Stimulated activated naive CD4-positive, alpha-beta T cell (primary cell): ENCODE results near the gene THPO.

Experiments used
- DNase-seq, 6 experiments: peaks; one replicate each; lab custom pipeline; 2025; lab: John Stamatoyannopoulos, UW

THPO gene

GRCh38 chr3:184333700-184334099 lies 44.3 kb downstream of the THPO start:
- DNase-seq = no peak

- no peak for DNase-seq
These were observed 44.8 kb downstream of the THPO start for GRCh38 chr3:184333190-184333589.

DNA sequence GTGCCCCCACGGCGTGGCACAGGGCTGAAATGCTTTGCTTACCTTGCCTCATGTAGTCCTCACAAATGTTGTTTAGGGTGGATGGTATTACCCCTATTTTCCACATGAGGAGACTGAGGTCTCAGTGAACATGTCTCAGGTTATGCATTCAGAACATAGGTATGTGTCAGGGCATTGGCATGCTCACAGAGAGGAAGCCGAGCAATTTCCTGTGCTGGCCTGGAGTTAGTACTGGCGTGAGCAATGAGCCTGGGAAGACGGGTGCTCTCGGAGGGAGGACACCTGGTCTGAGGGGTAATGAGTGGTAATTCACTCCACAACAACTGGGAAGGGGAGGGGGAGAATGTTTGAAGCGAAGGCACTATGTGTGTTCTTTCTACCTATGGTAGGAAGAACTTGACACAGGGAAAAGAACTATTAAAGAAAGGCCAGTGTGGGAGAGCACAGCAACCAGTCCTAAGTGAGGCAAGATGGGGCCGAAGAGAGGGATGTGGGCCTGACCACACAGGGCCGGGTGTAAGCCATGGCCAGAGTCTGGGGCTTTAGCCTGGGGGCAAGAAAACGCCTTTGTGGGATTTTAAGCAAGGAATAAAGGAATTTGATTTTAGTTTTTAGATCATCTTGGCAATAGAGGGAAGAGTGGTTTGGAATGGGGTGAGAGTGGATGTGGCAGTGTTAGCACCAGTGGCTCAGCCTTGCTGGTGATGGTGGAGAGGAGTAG lies 45.5 kb downstream of the THPO start:
- no peak for DNase-seq

DNA sequence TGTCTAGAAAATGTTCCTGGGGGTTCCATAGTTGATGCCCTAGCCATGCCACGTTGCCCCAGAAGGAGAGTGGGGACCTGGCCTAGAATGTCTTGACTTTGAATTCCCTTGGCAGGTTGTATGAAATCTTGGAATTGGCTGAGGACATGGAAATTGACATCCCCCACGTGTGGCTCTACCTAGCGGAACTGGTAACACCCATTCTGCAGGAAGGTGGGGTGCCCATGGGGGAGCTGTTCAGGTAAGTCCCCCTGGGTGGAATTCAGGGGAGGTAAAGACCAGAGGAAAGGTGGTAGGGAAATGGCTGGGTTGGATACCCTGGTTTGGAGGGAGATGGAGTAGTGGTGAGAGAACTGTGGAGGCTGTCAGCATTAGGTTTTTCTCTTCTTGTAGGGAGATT lies 49.5 kb downstream of the THPO start:
- no peak for DNase-seq

GRCh38 chr3:184327171-184327570 lies 50.8 kb downstream of the THPO start:
- DNase-seq = no peak

DNA sequence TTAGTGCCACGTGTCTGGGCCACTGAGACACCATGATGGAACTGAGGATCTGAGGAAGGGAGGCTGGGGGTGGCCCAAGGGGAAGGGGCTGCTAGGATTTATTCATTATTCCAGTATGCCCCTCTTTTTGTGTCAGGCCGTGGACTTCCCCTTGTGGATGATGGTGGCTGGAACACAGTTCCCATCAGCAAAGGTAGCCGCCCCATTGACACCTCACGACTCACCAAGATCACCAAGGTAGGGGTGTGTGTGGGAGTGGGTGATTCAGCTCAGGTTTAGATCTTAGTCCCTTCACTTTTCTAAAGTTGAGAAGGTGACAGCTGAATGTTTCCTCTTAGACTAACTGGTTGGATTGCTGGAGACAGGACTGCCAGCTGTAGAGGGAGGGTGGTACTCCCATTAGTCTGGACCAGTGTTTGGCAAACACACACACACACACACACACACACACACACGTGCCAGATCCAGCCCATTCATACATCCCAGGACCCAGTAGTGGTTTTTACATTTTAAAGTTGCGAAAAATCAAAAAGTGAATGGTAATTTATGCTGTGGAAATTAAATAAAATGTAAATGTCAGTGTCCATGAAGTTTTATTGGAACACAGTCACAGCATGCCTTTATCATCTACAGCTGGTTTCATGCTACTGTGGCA lies 52.2 kb downstream of the THPO start:
- no peak for DNase-seq

GRCh38 chr3:184325269-184325668 lies 52.7 kb downstream of the THPO start:
- no peak for DNase-seq

- DNase-seq = no peak
These were observed 54.3 kb downstream of the THPO start for GRCh38 chr3:184323696-184324095.

DNA sequence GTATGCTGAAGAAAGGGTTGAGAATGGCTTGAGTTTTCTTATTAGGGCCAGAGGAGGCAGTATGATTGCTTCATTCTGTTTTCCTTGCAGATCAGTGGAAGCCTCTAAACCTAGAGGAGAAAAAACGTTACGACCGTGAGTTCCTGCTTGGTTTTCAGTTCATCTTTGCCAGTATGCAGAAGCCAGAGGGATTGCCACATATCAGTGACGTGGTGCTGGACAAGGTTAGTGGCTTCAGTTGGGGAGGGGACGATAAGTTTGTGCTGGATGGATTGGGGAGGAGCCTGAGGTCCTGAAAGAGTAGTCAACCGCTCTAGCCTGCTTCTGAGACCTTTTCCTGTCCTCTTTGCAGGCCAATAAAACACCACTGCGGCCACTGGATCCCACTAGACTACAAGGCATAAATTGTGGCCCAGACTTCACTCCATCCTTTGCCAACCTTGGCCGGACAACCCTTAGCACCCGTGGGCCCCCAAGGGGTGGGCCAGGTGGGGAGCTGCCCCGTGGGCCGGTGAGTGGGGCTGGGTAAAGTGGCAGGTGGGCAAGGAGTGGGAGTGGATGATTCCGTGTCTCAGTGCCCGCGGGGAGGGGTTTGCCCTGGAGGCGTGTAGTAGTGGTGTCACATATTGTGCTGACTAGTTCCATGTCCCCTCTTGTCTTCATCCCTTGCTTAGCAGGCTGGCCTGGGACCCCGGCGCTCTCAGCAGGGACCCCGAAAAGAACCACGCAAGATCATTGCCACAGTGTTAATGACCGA lies 55.1 kb downstream of the THPO start:
- no peak for DNase-seq
